ENCODE results near the gene CDK12. TPM values are rescaled to one million over a fixed set of nuclear protein-coding genes. Genes with fewer than 3 reads are reported as not detected.
"Not testable (repeated sequence)": the region's sequence is repeated elsewhere in the genome, so short reads cannot be mapped to it uniquely, and the experiment has no call there.

The CDK12 gene
- total and polyA plus RNA-seq, 3 donors from 2014 or later = 60.3 to 113 (median 103) TPM

DNA sequence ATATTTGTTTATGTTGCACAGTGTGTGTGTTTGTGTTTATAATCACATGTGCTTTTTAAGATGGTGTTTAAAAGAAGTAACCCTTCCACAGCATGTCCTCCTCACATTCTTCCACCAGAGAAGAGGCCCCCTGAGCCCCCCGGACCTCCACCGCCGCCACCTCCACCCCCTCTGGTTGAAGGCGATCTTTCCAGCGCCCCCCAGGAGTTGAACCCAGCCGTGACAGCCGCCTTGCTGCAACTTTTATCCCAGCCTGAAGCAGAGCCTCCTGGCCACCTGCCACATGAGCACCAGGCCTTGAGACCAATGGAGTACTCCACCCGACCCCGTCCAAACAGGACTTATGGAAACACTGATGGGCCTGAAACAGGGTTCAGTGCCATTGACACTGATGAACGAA is 69.2 kb downstream of the CDK12 start:
- H3K4me3 ChIP-seq = no peak overlapping the region

DNA sequence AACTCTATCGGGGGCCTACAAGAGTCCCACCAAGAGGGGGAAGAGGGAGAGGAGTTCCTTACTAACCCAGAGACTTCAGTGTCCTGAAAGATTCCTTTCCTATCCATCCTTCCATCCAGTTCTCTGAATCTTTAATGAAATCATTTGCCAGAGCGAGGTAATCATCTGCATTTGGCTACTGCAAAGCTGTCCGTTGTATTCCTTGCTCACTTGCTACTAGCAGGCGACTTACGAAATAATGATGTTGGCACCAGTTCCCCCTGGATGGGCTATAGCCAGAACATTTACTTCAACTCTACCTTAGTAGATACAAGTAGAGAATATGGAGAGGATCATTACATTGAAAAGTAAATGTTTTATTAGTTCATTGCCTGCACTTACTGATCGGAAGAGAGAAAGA is 70.0 kb downstream of the CDK12 start:
- intact Hi-C loops (cut with DNase I; ENCODE audit: low total_unique reads) = no loop called here
- Histone ChIP-seq H3K36me3 (ENCODE audit: low read depth, missing control alignments) (no peaks in the 10 kb centered on the region), H3K27me3 (no peaks in the 10 kb centered on the region), H3K27ac (no peak overlapping the region), H3K4me1 (no peaks in the 10 kb centered on the region), H3K9me3 (no peaks in the 10 kb centered on the region), H3K4me3 (no peak overlapping the region)
- TF ChIP-seq POLR2A (IDR thresholded peaks at IDR 0.05) = no peak
- TF ChIP-seq, protein P1, sequence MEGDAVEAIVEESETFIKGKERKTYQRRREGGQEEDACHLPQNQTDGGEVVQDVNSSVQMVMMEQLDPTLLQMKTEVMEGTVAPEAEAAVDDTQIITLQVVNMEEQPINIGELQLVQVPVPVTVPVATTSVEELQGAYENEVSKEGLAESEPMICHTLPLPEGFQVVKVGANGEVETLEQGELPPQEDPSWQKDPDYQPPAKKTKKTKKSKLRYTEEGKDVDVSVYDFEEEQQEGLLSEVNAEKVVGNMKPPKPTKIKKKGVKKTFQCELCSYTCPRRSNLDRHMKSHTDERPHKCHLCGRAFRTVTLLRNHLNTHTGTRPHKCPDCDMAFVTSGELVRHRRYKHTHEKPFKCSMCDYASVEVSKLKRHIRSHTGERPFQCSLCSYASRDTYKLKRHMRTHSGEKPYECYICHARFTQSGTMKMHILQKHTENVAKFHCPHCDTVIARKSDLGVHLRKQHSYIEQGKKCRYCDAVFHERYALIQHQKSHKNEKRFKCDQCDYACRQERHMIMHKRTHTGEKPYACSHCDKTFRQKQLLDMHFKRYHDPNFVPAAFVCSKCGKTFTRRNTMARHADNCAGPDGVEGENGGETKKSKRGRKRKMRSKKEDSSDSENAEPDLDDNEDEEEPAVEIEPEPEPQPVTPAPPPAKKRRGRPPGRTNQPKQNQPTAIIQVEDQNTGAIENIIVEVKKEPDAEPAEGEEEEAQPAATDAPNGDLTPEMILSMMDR (IDR thresholded peaks at IDR 0.05) = no peak
- WGBS, 2 donors = 86 to 89% methylated on average over 6 of the region's 6 CpGs
- no peak for DNase-seq

More for the DNA sequence above, 69.2 kb downstream of the CDK12 start:
- intact Hi-C loops (cut with DNase I; ENCODE audit: low total_unique reads) = no loop called here
- WGBS, 2 donors = 69 to 83% methylated on average over 9 to 10 of the region's 10 CpGs
- Histone ChIP-seq H3K27ac (no peak overlapping the region), H3K9me3 (no peaks in the 10 kb centered on the region), H3K4me1 (no peaks in the 10 kb centered on the region), H3K27me3 (no peaks in the 10 kb centered on the region), H3K36me3 (ENCODE audit: low read depth, missing control alignments) (no peaks in the 10 kb centered on the region)
- DNase-seq = no peak
- no peak for TF ChIP-seq POLR2A (IDR thresholded peaks at IDR 0.05)
- TF ChIP-seq, protein P1 (IDR thresholded peaks at IDR 0.05) = no peak

DNA sequence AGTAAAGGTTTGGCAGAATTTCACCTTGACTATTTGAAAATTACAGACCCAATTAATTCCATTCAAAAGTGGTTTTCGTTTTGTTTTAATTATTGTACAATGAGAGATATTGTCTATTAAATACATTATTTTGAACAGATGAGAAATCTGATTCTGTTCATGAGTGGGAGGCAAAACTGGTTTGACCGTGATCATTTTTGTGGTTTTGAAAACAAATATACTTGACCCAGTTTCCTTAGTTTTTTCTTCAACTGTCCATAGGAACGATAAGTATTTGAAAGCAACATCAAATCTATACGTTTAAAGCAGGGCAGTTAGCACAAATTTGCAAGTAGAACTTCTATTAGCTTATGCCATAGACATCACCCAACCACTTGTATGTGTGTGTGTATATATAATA is 72.6 kb downstream of the CDK12 start:
- intact Hi-C loops (cut with DNase I; ENCODE audit: low total_unique reads) = no loop called here
- H3K4me1 ChIP-seq = no peaks in the 10 kb centered on the region
- H3K9me3 ChIP-seq = no peaks in the 10 kb centered on the region
- no peak for TF ChIP-seq POLR2A (IDR thresholded peaks at IDR 0.05)
- TF ChIP-seq, protein P1 (IDR thresholded peaks at IDR 0.05) = no peak
- H3K27ac ChIP-seq = no peak overlapping the region
- H3K27me3 ChIP-seq = no peaks in the 10 kb centered on the region
- 83 to 87% methylated on average over 4 of the region's 4 CpGs for WGBS, 2 donors
- H3K36me3 ChIP-seq (ENCODE audit: low read depth, missing control alignments) = no peaks in the 10 kb centered on the region
- H3K4me3 ChIP-seq = no peak overlapping the region
- DNase-seq = no peak

GRCh38 chr17:39534768-39535405 is 73.6 kb downstream of the CDK12 start:
- DNase-seq = no peak
- WGBS, 2 donors = 91 to 96% methylated on average over 3 of the region's 3 CpGs
- TF ChIP-seq, protein P1 (IDR thresholded peaks at IDR 0.05) = no peak
- TF ChIP-seq POLR2A (IDR thresholded peaks at IDR 0.05) = no peak
- no peaks in the 10 kb centered on the region for H3K4me1 ChIP-seq
- no peaks in the 10 kb centered on the region for H3K9me3 ChIP-seq
- intact Hi-C loops (cut with DNase I; ENCODE audit: low total_unique reads) = no loop called here
- no peaks in the 10 kb centered on the region for H3K36me3 ChIP-seq (ENCODE audit: low read depth, missing control alignments)
- no peaks in the 10 kb centered on the region for H3K27me3 ChIP-seq
- H3K4me3 ChIP-seq = no peak overlapping the region
- no peak overlapping the region for H3K27ac ChIP-seq

- no peaks in the 10 kb centered on the region for H3K36me3 ChIP-seq (ENCODE audit: low read depth, missing control alignments)
- no peak overlapping the region for H3K27ac ChIP-seq
- no peaks in the 10 kb centered on the region for H3K27me3 ChIP-seq
- no peaks in the 10 kb centered on the region for H3K9me3 ChIP-seq
- intact Hi-C loops (cut with DNase I; ENCODE audit: low total_unique reads) = no loop called here
- H3K4me1 ChIP-seq = no peaks in the 10 kb centered on the region
- no peak for TF ChIP-seq POLR2A (IDR thresholded peaks at IDR 0.05)
- TF ChIP-seq, protein P1 (IDR thresholded peaks at IDR 0.05) = no peak
- DNase-seq = no peak
- H3K4me3 ChIP-seq = no peak overlapping the region
Observed at GRCh38 chr17:39536468-39536867, 75.2 kb downstream of the CDK12 start.

DNA sequence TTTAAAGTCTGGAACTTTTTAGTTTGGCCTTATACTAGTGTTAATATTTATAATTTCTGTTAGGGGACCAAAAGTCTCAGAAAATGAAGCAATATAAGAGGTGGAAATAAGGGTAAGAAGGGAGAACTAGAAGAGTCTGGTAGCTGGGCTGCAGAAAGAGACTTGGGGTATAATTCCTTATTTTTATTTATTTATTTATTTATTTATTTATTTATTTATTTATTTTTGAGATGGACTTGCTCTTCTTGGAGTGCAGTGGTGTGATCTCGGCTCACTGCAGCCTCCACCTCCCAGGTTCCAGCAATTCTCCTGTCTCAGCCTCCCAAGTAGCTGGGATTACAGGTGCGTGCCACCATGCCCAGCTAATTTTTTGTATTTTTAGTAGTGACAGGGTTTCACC is 76.1 kb downstream of the CDK12 start:
- DNase-seq; H3K36me3 ChIP-seq (ENCODE audit: low read depth, missing control alignments); H3K4me1 ChIP-seq; intact Hi-C loops (cut with DNase I; ENCODE audit: low total_unique reads); H3K9me3 ChIP-seq; H3K27ac ChIP-seq; H3K27me3 ChIP-seq; H3K4me3 ChIP-seq: not testable (repeated sequence)
- 87 to 94% methylated on average over 2 of the region's 2 CpGs for WGBS, 2 donors
